ENCODE results near the gene PLD1.
A peak's percentile ranks its signal among the peaks of the same experiment; 100 is the strongest.
"Not testable (repeated sequence)": the region's sequence is repeated elsewhere in the genome, so short reads cannot be mapped to it uniquely, and the experiment has no call there.

The PLD1 gene, protein sequence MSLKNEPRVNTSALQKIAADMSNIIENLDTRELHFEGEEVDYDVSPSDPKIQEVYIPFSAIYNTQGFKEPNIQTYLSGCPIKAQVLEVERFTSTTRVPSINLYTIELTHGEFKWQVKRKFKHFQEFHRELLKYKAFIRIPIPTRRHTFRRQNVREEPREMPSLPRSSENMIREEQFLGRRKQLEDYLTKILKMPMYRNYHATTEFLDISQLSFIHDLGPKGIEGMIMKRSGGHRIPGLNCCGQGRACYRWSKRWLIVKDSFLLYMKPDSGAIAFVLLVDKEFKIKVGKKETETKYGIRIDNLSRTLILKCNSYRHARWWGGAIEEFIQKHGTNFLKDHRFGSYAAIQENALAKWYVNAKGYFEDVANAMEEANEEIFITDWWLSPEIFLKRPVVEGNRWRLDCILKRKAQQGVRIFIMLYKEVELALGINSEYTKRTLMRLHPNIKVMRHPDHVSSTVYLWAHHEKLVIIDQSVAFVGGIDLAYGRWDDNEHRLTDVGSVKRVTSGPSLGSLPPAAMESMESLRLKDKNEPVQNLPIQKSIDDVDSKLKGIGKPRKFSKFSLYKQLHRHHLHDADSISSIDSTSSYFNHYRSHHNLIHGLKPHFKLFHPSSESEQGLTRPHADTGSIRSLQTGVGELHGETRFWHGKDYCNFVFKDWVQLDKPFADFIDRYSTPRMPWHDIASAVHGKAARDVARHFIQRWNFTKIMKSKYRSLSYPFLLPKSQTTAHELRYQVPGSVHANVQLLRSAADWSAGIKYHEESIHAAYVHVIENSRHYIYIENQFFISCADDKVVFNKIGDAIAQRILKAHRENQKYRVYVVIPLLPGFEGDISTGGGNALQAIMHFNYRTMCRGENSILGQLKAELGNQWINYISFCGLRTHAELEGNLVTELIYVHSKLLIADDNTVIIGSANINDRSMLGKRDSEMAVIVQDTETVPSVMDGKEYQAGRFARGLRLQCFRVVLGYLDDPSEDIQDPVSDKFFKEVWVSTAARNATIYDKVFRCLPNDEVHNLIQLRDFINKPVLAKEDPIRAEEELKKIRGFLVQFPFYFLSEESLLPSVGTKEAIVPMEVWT

DNA sequence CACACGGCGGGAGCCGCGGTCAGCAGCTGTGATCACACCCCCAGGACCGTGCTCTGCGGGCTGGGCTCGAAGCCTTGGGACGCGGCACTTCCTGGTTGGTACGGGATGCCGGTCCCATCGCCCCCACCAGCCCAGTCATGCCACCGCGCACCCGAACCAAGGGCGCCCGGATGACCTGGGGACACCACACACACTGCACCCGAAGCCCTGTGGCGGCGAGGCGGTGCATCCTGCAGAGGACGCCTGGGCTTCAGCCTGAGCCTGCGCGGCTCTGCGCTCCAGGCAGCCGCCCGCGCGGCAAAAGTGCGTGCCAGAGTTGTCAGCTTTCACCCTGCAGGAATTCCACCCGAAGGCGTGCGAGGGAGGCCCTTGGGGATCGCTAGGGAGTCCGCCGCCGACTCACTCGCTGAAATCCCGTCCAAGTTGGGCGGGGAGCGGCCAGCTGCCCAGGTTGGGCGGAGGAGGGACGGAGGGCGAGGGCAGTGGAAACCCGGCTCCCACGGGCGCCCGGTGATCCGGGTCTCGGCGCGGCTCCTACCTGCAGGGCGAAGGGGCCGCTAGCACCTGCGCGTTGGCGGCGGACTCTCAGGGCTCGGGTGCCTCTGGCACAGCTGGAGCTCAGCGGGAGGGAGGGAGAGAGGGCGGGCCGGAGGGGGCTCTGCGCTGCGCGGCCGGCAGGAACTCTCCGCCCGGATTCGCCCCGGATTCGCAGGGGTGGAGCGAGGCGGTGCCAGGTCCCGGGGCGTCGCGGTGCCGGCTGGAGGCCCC is at the start of gene PLD1:
TSS of gene PLD1 (minus strand) at position 623 of the 768 bp plus-strand sequence. CDS start 72,432 bp downstream, outside the sequence.
- peak; percentile 87 to 90 for DNase-seq (ENCODE audit: low read depth in 2 of 2)

DNA sequence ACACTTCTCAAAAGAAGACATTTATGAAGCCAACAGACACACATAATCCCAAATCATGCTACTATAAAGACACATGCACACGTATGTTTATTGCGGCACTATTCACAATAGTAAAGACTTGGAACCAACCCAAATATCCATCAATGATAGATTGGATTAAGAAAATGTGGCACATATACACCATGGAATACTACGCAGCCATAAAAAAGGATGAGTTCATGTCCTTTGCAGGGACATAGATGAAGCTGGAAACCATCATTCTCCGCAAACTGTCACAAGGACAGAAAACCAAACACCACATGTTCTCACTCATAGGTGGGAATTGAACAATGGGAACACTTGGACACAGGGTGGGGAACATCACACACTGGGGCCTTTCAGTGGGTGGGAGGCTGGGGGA is 48.5 kb upstream of the PLD1 start:
- not testable (repeated sequence) for DNase-seq (ENCODE audit: low read depth in 2 of 2)

DNA sequence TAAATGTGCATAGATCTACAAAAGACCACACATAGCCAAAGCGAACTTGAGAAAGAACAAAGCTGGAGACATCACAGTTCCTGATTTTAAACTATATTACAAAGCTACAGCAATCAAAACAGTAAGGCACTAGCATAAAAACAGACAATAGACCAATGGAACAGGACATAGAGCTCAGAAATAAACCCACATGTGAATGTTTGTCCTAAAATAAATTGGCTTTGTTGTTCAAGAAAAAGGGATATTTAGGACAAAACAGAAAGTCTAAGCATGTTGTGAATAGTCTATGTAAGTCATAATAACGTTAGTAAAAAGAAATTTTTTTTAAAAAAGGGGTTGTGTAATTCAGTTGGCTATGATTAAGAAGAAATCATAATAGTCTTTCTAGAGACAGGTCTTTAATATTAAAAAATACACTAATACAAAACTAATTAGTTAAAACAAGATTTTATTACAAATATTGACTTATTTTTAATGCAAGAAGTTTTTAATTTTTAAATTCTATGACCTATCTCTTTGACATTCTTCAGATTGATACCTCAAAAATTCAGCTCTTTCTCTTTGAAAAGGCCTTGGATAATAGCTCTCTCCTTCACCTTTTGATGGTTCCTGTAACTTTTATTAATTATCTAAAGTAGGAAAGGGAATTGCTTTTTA is 44.5 kb upstream of the PLD1 start:
- no peak for DNase-seq (ENCODE audit: low read depth in 2 of 2)

DNA sequence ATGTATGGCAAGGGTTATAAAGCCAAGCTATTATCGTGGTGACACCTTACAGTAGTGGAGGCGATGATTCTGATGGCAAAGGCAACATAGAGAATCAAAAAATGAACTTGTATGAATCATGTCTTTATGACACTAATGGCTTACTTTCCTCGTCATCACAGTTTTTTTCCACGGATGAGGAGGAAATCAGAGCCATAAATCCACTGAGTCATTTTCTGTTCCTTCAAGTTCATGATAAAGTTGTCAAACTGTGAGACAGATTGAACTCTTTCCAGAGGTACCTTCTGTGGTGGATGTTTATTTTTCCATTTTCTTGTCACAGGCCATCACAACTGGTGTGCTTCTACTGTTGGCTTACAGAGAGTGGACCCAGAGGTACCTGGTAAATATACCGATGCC is 41.4 kb upstream of the PLD1 start:
- DNase-seq (ENCODE audit: low read depth in 2 of 2): no peak

DNA sequence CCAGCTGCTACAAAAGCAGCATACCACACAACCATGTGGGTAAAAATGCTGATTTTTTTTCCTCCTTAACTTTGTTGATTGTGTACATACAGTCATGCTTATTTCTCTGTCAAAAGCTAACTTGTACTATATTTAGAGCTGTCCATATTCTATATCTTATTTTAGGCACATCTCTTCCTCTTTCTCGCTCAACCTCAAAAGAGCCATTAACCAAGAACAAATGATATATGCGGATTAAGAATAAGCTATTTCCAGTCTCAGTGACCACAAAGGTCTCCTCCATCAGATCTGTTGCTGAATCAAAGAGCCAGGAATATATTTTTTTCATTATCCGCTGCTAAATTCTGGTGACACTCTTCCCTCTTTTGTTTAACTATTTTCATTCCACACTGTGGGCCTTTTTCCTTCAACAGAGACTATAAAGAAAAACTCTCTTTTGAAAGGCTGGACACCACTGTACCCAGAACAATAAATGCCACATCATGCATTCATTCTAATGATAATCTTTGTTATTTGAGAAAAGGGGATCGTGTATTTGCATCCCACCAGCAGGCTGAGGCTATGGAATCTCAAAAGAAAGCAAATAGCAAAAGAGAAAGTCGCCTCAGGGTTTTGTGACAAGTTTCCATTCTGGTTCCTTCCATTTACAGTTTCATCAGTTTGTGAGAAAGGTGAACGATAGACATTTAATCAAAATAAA is 40.8 kb upstream of the PLD1 start:
- no peak for DNase-seq (ENCODE audit: low read depth in 2 of 2)

DNA sequence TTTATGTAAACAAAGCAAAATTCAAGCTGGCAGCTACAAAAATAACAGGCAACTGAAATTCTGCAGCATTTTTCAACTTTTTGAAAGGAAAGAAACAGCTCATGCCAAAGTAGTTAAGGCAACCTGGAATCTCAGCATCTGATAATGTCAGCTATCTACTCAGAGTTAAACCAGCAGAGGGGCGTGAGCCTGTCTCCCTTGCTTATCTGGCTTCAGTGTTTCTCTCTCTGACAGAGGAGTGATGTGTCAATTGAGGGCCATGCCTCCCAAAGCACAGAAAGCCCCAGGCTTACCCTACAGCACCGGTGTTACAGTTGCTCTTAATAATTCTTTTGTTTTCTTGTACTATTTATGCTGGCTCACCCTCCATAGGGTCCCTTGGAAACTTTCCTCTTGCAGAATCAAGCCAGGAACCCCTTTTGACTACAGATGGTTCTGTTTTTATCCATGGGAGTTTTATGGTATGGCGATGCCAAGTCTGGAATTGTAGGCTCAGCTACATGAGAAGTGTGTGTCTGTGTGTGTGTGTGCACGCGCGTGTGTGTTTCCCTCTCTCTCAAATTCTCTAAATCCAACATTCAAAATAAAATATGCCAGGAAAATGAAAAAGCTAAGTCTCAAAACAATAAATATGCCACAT is 40.2 kb upstream of the PLD1 start:
- DNase-seq (ENCODE audit: low read depth in 2 of 2): no peak

DNA sequence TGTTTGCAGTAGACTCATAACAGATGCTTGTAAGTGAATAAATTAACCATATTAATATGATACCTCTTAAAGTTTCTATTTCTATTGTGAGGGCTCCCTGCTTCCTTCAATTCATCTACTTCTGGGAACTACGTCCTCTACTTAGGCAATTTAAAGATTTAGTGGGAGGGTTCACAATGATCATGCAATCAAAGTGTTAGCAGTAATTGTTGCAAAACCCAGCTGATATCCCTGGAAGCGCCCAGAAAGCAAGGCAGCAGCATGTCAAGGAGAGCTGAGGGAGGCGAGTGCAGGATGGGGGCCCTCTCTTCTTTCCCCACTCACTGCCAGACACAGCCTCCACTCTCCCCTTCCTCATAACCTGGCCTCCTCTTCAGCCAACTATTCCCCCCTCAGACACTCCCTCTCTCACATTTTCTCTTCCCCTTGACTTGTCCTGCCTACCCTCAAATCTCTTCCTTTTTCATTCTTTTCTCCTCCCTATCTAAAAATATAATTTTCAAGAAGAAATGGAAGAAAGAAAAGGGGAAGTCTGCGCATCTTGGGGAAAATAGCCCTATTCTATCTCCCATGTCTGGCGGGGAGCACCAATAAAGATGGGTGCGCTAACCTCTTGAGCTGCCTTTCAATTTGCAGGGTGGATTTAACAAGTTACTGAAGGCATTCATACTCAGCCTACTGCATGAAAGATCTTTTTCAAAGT is 39.5 kb upstream of the PLD1 start:
- no peak for DNase-seq (ENCODE audit: low read depth in 2 of 2)

DNA sequence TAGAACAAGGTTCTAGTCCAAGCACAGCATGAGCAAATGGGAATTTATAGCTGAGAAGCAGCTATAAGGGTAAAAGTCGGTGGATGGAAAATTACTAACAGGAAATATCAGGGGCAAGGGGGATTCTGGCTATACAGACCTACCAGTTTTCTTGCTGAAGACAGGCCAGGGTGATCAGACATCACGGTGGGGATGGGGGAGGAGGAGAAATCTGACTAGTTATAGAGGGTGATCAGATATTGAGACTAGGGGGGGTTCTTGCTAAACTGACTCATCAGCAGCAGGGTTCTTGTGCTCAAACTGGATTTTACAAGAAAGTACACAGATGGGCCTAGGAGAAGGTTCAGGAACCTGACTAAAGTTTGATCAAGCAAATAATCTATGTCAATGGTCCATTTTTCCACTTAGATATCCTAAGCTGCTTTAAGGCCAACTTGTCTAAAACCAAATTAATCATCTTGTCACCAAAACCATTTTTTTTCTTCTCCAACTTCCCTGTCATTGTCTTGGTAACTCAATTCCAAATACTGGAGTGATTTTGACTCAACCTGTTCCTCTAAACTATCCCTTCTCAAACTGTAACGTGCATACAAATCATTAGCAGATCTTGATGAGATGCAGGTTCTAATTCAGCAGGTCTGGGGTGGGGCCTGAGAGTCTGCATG is 37.4 kb upstream of the PLD1 start:
- no peak for DNase-seq (ENCODE audit: low read depth in 2 of 2)

DNA sequence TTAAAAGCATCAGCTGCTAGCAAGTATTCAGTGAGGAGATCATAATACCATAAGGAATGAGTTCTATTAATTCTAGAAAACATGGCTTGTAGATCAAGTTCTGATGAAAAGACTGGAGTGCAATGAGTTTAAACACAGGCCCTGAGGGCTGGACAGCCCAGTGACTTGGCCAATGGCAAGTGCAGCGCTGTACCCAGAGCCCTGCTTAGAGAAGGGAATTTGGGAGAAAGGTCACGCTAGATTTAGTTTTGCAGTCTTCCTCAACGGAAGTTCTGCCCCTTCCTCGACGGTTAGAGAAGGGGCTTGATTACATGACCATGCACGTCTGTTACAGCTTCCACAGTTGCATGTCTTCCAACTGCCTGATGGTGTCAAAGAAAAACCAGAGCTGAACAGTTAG is 36.9 kb upstream of the PLD1 start:
- no peak for DNase-seq (ENCODE audit: low read depth in 2 of 2)

DNA sequence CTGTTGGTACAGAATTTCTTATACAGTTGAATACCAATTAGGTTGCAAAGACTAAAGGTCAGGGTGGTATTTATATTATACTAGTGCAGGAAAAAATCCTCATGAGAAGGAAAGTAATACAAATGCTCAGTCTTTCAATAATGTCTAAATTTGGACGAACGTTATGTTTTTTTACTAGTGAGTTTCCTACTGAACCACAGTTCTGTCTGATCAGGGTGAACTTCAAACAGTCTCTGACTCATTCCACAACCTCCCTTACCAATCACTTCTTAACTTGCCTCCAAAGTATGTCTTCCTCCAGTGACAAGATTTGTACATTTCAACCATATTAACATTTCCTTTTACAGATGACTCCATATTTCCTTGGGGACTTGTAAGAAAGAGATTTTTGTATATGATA is 36.3 kb upstream of the PLD1 start:
- DNase-seq (ENCODE audit: low read depth in 2 of 2): no peak

DNA sequence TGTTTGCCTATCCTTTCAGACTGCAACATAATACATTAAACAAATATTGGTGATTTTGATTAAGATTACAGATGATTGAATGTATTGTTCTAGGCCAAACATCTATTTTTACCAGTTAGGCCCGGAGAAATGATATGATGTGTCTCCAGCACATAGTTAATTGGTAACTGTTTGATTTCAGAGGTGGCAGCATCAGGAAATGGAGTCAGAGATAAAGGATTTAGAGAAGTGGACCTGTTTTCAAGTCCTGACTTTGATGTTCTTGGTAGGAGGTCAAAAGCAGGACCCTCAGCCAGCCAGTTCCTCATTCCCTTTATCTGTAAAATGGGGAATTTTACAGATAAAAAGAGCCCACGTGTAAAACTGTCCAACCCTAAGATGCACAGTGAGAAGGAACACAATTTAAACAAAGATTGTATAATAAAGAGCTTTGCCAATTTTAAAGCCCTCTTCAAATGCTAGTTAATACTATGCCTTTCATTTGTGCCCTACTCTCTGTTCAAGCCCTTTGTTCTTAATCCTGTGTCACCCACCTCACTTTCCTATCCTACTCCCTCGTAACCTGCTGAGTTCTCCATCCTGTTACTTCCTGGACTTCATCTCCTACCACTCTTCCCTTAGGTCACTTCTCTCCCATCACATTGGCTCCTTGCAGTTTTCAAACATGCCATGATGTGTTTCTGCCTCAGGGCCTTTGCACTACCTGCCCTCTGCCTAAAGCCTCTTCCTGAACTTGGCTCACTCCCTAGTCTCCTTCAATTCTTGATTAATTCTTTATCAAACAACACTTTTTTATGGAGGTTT is 35.4 kb upstream of the PLD1 start:
- no peak for DNase-seq (ENCODE audit: low read depth in 2 of 2)

DNA sequence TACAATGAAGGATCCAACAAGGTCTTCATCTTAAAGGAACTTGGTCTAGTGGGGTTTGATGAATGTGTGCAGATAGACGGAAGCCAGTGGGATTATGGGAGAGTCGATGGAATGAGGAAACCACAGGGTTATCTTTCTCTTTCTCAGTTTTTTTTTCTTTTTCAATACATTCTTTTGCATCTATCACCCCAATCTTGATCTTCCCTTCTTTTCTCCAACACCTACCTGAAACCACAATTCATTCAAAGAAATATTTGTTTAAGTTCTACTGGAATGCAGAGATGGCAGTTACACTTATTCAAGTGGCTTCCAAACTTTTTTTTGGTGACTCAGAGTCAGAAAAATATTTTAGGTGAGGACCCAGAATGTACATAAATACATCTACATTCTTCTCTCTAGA is 34.6 kb upstream of the PLD1 start:
- no peak for DNase-seq (ENCODE audit: low read depth in 2 of 2)

DNA sequence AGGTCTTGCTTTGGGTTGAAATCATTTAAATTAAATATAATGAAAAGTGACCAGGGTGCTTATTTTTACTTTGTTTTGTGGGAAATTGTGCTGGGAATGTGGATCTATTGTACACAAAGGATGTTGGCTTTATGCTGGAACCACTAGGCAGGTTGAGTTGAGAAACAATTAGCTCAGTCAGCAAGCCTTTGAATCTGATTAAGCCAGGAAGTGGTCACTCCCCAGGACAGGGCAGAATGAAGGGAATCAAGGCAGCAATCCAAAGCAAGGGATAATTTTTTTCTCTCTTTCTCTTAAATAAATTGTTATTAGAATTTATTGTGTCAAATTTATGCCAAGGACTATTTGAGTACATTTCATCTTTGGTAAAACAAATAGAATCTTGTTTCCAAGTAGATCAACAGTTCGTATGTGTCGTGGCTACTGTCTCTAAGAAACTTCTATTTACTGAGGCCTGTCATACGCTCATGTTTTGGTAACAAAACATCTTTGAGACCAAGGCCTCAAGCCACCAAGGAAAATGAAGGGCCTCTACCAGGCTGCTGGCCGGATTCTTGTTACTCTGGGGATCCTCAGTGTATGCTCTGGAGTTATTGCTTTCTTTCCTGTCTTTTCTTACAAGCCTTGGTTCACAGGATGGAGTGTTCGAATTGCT is 32.7 kb upstream of the PLD1 start, which contains the start of gene TMEM212:
TSS of gene TMEM212 (plus strand) at position 486 of the 655 bp plus-strand sequence. CDS start at position 521, 35 bp downstream.
- DNase-seq (ENCODE audit: low read depth in 2 of 2): no peak

DNA sequence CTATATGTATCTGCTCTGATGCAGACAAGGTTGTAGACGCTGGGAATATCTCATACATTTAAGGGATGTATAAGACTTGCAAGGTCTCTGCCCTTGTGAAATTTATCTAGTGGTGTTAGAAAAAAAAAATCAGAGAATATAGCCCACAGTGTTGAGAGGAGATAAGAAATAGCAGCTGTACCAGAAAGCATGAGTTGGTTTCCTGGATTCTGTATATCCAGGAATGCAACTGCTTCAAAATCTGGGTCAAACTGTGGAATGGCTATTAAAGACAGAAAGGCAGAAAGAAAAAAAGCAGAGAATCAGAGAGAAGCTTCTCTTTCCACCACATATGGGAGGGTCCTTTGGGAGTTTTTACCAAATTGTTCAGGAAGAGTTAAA is 31.3 kb upstream of the PLD1 start:
- peak in 1 of 2 experiments; percentile 35 for DNase-seq (ENCODE audit: low read depth in 2 of 2)

DNA sequence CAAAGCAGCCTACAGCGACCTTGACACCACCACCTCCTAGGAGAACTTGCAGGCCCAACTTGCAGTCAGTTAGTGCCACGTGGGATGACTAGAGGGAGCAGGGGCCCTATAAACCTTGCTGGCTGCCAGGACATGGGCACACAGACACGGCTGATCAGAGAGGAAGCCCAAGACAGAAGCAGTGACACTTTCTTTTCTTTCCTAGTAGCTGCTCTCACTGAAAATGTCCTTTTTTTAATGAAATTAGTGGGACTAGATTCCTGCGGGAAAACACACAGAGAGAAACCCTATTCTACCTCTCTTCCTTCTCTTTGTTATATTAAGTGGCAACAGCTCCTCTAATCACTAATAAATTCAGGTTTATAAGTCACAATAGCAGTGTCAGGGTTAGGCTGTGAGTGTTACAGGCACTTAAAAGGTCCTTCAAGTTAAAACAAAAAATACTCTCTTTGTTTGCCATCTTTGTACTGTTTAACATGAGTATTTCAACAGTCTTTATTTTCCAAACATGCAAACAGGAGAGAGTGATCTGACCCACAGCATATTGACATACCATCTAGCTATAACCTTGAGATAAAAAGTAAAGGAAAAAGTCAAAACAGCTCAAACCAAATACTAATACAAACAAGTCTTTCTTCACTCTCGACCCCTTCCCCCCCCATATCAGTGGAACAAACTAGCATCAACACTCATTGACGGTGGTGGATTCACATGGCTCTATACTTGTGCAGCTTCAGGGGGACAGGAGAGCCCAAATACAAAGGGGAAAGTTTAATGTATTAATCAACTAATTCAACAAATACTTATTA is 30.7 kb upstream of the PLD1 start:
- no peak for DNase-seq (ENCODE audit: low read depth in 2 of 2)

DNA sequence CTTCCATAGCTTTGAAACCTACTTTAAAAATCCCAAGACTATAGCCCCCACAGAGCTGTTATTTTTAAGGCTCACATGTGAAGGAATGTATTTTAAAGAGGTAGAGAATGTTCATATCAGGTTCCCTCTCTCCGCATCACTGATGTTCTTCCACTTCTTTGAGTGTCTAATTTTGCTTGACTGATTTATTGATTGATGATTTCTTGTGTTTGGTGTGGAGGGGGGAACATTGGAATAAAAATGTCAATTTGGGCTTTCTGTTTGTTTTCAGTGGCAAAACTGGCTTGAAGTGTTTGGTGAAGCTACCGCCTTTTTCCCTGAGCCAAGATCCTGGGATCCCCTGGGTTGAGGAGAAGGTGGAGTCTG is 30.1 kb upstream of the PLD1 start:
- DNase-seq (ENCODE audit: low read depth in 2 of 2): no peak

DNA sequence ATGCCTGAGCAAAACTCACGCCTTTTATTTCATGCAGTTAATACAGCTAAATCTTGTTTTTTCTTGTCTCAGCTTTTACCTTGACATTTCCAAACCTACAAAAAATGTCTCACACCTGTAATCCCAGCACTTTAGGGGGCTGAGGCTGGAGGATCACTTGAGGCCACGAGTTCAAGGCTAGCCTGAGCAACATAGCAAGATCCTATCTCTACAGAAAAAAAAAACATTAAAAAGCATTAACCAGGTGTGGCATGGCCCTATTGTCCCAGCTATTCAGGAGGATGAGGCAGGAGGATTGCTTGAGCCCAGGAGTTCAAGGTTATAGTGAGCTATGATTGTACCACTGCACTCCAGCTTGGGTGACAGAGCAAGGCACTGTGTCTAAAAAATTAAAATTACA is 29.0 kb upstream of the PLD1 start:
- no peak for DNase-seq (ENCODE audit: low read depth in 2 of 2)
